Osteocyte (in vitro differentiated cells): ENCODE results near the gene ERI3. TPM values are rescaled to one million over a fixed set of nuclear protein-coding genes. Genes with fewer than 3 reads are reported as not detected.

ENCODE experiments used
- DNase-seq: peaks from one replicate; pipeline ENCODE4 v3.0.0; 2021; ENCODE audit warnings: mixed read lengths; ENCODE audit not compliant: unreplicated experiment; ENCODE audit errors: extremely low spot score
- H3K27ac Mint-ChIP-seq: one replicate; pipeline ENCODE4 v1.8.0; 2021; ENCODE audit warnings: mild to moderate bottlenecking, mixed read lengths; ENCODE audit not compliant: unreplicated experiment
- H3K27me3 Mint-ChIP-seq: one replicate; pipeline ENCODE4 v1.8.0; 2021; ENCODE audit warnings: mixed read lengths; ENCODE audit not compliant: unreplicated experiment
- H3K36me3 Mint-ChIP-seq: one replicate; pipeline ENCODE4 v1.8.0; 2021; ENCODE audit warnings: mixed read lengths; ENCODE audit not compliant: unreplicated experiment
- H3K4me1 Mint-ChIP-seq: one replicate; pipeline ENCODE4 v1.8.0; 2021; ENCODE audit warnings: mixed read lengths; ENCODE audit not compliant: unreplicated experiment
- H3K4me3 Mint-ChIP-seq: one replicate; pipeline ENCODE4 v1.8.0; 2021; ENCODE audit warnings: mild to moderate bottlenecking, moderate library complexity, mixed read lengths; ENCODE audit not compliant: unreplicated experiment
- H3K9me3 Mint-ChIP-seq: one replicate; pipeline ENCODE4 v1.8.0; 2021; ENCODE audit warnings: mixed read lengths; ENCODE audit not compliant: unreplicated experiment
- total RNA-seq: library from RNA; stranded (reverse); gene quantifications from 2 replicates; pipeline ENCODE4 v1.2.1, GENCODE V29; 2021
- TF ChIP-seq, protein P1 (sequence below): fragments of 200-600 bp; sonication (generic); IDR thresholded peaks from 2 replicates; pipeline ENCODE4 v1.5.0; 2021; ENCODE audit warnings: antibody characterized with exemption, mild to moderate bottlenecking, moderate library complexity

ERI3 gene
- total RNA-seq, 1 donor from 2014 or later, result 58.6 TPM

DNA sequence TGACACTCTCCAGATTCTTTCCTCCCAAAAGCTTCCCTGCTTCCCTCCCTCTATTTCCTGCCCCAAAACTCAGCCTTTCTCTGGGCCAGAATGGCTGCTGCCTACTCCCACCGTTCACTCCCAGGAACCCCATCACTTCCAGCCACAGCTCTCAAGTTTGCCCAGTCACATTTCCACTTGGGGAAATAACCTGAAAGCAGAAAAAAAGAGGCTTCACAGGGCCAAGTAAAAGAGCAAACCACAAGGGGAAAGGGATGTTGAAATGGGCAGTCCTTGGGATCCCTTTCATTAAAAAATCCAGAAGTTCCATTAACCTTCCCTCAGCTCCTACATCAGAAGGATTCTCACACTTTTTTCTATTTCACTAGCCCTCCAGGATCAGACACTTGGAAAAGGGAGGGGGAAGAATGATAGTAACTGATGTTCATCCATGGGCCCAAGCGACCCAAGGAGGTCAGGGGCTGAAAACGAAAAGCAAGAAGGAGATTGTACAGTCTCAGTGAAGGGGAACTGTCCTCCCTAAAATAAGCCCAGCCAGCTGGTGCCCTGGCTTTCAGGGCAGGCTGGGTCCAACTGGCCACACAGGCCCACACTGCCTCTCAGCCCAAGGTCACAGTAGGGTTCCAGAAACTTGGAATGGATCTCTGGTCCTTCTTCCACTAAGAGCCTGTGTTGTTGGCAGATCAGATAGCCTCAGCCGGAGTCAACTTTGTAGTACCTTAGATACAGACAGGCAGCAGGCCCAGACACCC, 92.1 kb downstream of the ERI3 start:
- Mint-ChIP-seq H3K4me3 (no peak overlapping the region), H3K27me3 (no peaks in the 10 kb centered on the region), H3K36me3 (peaks cover 4% of the 10 kb centered on the region), H3K9me3 (no peaks in the 10 kb centered on the region), H3K27ac (no peak overlapping the region), H3K4me1 (no peaks in the 10 kb centered on the region)
- no peak for DNase-seq
- TF ChIP-seq, protein P1, sequence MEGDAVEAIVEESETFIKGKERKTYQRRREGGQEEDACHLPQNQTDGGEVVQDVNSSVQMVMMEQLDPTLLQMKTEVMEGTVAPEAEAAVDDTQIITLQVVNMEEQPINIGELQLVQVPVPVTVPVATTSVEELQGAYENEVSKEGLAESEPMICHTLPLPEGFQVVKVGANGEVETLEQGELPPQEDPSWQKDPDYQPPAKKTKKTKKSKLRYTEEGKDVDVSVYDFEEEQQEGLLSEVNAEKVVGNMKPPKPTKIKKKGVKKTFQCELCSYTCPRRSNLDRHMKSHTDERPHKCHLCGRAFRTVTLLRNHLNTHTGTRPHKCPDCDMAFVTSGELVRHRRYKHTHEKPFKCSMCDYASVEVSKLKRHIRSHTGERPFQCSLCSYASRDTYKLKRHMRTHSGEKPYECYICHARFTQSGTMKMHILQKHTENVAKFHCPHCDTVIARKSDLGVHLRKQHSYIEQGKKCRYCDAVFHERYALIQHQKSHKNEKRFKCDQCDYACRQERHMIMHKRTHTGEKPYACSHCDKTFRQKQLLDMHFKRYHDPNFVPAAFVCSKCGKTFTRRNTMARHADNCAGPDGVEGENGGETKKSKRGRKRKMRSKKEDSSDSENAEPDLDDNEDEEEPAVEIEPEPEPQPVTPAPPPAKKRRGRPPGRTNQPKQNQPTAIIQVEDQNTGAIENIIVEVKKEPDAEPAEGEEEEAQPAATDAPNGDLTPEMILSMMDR, result no peak

DNA sequence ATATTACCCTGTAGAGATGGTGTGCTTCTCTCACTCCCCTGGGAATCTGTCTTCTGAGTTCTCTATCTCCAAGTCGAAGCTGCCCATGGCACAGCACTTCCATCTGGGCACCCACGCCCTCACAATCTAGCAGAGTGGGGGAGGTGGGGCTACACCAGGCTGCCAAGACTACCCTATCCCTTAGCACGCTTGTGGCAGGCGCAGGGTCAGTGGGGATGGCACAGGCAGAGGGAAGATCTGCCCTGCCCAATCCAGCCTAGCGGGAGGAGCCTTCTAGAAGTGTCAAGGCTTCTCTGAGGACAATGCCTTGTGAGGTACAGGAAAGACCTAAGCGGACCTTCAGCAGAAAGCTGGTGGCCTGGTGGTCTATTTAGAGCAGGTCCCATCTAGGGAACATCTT, 92.6 kb downstream of the ERI3 start:
- H3K27ac Mint-ChIP-seq, result no peak overlapping the region
- no peaks in the 10 kb centered on the region for H3K27me3 Mint-ChIP-seq
- no peak for DNase-seq
- H3K9me3 Mint-ChIP-seq, result no peaks in the 10 kb centered on the region
- peaks cover 2% of the 10 kb centered on the region for H3K4me1 Mint-ChIP-seq
- no peak overlapping the region for H3K4me3 Mint-ChIP-seq
- peaks cover 4% of the 10 kb centered on the region for H3K36me3 Mint-ChIP-seq
- TF ChIP-seq, protein P1, result no peak

DNA sequence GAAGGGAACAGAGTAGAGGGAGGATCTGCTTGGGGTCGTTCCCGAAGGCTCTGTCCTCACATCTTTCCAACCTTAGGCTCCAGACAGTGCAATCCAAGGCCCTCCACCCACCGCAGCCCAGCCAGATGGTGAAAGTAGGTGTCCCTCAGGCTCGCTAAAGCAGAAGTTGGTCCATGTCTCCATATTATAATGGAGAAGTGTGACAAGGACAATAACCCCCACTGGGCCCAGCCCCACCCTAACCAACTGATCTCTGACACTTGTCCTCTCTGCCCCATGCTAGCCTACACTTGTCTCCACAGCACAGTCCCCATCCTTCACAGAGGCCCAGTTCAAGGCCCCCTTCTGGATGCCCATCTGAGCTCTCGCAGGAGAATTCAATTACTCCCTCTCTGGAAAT, 93.1 kb downstream of the ERI3 start:
- TF ChIP-seq, protein P1, result no peak
- H3K9me3 Mint-ChIP-seq, result no peaks in the 10 kb centered on the region
- H3K4me1 Mint-ChIP-seq, result peaks cover 2% of the 10 kb centered on the region
- no peaks in the 10 kb centered on the region for H3K27me3 Mint-ChIP-seq
- H3K27ac Mint-ChIP-seq, result no peak overlapping the region
- no peak for DNase-seq
- H3K4me3 Mint-ChIP-seq, result no peak overlapping the region
- peaks cover 4% of the 10 kb centered on the region for H3K36me3 Mint-ChIP-seq

DNA sequence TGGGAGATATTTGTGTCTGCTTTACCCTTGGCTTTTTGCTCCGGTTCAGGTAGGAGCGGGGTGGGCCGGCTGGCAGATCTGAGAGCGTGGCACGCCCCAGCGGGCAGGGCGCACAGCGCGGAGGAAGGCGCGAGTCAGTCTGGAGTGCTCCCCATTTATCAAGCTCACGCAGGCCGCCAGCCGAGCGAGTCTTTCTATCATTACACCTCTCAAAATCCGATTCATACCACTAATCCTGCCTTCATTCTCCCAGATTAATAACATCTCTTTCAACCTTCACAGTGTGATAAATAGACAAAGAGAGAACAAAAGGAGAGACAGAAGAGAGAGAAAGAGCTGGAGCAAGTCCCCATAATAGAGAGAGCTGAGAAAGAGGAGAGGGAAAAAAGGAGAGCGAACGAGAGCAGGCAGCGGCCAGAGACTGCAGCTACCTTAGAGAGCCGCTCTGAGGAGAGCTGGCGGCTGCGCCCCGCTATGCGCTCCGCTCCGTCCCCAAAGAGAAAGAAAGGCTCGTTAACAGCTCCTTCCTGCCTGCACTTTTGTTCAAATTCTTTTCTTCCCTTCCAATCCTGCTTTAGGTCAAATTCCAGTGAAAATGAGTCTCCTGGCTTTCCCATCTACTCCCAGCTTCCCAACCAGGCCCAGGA, 93.8 kb downstream of the ERI3 start:
- no peak for DNase-seq
- Mint-ChIP-seq H3K27ac (no peak overlapping the region), H3K4me1 (peaks cover 2% of the 10 kb centered on the region), H3K9me3 (no peaks in the 10 kb centered on the region), H3K36me3 (peaks cover 4% of the 10 kb centered on the region), H3K4me3 (no peak overlapping the region), H3K27me3 (no peaks in the 10 kb centered on the region)
- TF ChIP-seq, protein P1, result no peak

DNA sequence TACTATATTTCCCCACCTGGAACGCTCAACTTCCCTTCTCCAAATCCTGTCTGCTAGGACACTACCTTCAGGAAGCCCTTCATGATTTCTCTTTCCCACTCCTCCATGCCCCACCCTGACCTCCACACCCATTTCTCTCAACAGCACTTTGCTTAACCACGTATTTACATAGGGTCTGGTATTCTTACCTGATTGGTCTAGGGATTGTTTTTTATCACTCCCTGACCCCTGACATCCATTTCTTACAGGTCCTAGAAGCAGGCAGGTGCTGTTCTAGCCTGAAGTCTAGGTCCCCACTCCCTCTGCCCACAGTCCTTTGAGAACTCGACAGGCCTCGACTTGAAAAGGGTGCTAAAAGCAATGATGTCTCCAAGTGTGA, 94.3 kb downstream of the ERI3 start:
- peaks cover 4% of the 10 kb centered on the region for H3K36me3 Mint-ChIP-seq
- H3K27ac Mint-ChIP-seq, result no peak overlapping the region
- H3K4me3 Mint-ChIP-seq, result no peak overlapping the region
- no peaks in the 10 kb centered on the region for H3K27me3 Mint-ChIP-seq
- TF ChIP-seq, protein P1, result no peak
- peaks cover 2% of the 10 kb centered on the region for H3K4me1 Mint-ChIP-seq
- no peak for DNase-seq
- no peaks in the 10 kb centered on the region for H3K9me3 Mint-ChIP-seq
